Lower leg skin (tissue), 3 donors: Measurements from ENCODE around the gene NPAS3.

Experiments
- CTCF ChIP-seq, 3 donors: fragments of 450-650 bp; IDR thresholded peaks; one replicate each; pipeline ENCODE4 v1.5.1; 2016; ENCODE audit warnings: antibody characterized with exemption in 3 of 3, mild to moderate bottlenecking in 3 of 3, moderate library complexity in 2 of 3
- POLR2A ChIP-seq, 2 donors: fragments of 450-650 bp; IDR thresholded peaks; one replicate each; pipeline ENCODE4 v1.6.1; 2016 to 2017; ENCODE audit warnings: antibody characterized with exemption in 2 of 2, mild to moderate bottlenecking in 1 of 2, moderate library complexity in 1 of 2

DNA sequence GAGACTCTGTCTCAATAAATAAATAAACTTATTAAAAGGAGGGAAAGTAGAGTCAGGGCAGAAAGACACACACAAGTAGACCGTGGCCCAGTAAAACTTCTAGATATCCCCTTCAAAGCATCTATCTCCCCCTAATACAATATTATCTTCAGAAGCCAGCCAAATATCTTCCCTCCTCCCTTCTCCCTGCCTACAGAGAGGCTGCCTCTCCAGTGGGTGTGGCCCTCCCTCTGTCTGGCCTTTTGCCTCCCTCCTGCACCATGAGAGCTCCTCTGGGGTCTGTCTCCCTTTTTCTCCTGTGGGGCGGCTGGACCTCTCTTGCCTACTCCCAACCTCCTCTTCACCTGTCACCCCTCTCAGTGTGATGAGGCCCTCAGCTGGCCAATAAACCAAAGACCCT lies 873.0 kb downstream of the NPAS3 start:
- TF ChIP-seq CTCF (IDR thresholded peaks at IDR 0.05) (no peak), POLR2A (IDR thresholded peaks at IDR 0.05) (no peak)
